GM21526 (cell line): ENCODE measurements around the gene SPACA6.
"Not testable (repeated sequence)": the region's sequence is repeated elsewhere in the genome, so short reads cannot be mapped to it uniquely, and the experiment has no call there.

Experiments used
- ATAC-seq: cut with Tn5 transposase; IDR thresholded peaks from one replicate; pipeline ENCODE4 v1.9.1; 2021; ENCODE audit warnings: moderate library complexity; ENCODE audit not compliant: unreplicated experiment, low FRiP score

Gene SPACA6

GRCh38 chr19:51733742-51734522 is 40.8 kb downstream of the SPACA6 start:
- ATAC-seq = no peak

- ATAC-seq = no peak
Observed at GRCh38 chr19:51735759-51736449, 42.8 kb downstream of the SPACA6 start.

- ATAC-seq = no peak
Observed at GRCh38 chr19:51737389-51737788, 44.3 kb downstream of the SPACA6 start.

- ATAC-seq = no peak
Observed at GRCh38 chr19:51737924-51738323, 44.8 kb downstream of the SPACA6 start.

GRCh38 chr19:51738523-51738922 is 45.4 kb downstream of the SPACA6 start:
- ATAC-seq = not testable (repeated sequence)

GRCh38 chr19:51739466-51740213 is 46.5 kb downstream of the SPACA6 start:
- ATAC-seq = no peak

- ATAC-seq = no peak
Observed at GRCh38 chr19:51740356-51740755, 47.2 kb downstream of the SPACA6 start.

- no peak for ATAC-seq
Observed at GRCh38 chr19:51742789-51743188, 49.7 kb downstream of the SPACA6 start.

GRCh38 chr19:51743405-51743804 is 50.3 kb downstream of the SPACA6 start:
- no peak for ATAC-seq

- no peak for ATAC-seq
Observed at GRCh38 chr19:51746731-51747130, 53.6 kb downstream of the SPACA6 start.

GRCh38 chr19:51749979-51750378 is 56.8 kb downstream of the SPACA6 start:
- ATAC-seq = no peak

- ATAC-seq = no peak
Observed at GRCh38 chr19:51750400-51751094, 57.4 kb downstream of the SPACA6 start.

GRCh38 chr19:51751655-51752054 is 58.5 kb downstream of the SPACA6 start, which contains the start of gene FPR1:
FPR1 (minus strand) TSS chr19:51751878; CDS start chr19:51746994, 4,884 bp downstream.
- no peak for ATAC-seq

GRCh38 chr19:51754109-51754508 is 61.0 kb downstream of the SPACA6 start:
- no peak for ATAC-seq

GRCh38 chr19:51754770-51755169 is 61.6 kb downstream of the SPACA6 start:
- ATAC-seq = no peak
